ENCODE measurements around the gene RPS21.

Gene RPS21

DNA sequence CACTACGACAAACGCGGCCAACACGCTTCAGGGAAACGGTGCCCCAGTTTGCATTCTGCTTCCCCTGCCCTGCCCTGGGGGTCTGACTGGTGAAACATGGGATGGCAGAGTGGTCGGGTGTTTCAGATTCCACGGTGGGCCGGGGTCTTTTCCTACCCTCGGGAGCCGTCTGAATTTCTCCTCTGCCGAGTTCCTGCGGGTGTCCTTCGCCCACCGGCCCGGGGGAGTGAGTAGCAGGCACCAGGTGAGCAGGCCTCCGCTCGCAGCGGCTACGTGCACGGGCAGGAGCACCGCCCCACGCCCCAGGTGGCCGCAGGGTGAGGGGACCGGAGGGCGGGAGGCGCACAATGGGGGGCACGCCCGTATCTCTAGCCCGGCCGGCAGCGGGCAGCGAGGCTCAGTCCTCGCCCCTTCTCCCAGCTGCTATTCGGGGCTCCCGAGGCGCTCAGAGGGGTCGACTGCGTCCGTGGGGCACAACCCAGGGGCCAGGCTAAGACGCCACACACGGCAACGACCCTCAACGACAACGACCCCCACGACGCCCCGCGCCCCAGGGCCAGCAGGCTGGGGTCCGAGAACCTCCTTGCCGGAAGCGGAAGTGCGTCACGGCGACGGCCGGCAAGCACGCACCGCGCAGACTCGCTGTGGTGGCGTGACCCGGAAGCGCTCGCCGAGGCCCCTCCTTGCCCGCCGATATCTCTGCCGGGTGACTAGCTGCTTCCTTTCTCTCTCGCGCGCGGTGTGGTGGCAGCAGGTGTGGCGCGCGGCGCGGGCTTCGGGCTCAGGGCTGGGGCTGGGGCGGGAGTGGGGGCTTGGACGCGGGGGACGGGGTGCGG is at the start of gene RPS21:
Gene RPS21, plus strand, starts transcription at position 721 of the 836 bp plus-strand sequence. CDS start 236 bp downstream, outside the sequence.
- DNase-seq (ENCODE audit: extremely low spot score, insufficient read length, low read depth) (peak; percentile 94), FAIRE-seq (peak; percentile 84)

DNA sequence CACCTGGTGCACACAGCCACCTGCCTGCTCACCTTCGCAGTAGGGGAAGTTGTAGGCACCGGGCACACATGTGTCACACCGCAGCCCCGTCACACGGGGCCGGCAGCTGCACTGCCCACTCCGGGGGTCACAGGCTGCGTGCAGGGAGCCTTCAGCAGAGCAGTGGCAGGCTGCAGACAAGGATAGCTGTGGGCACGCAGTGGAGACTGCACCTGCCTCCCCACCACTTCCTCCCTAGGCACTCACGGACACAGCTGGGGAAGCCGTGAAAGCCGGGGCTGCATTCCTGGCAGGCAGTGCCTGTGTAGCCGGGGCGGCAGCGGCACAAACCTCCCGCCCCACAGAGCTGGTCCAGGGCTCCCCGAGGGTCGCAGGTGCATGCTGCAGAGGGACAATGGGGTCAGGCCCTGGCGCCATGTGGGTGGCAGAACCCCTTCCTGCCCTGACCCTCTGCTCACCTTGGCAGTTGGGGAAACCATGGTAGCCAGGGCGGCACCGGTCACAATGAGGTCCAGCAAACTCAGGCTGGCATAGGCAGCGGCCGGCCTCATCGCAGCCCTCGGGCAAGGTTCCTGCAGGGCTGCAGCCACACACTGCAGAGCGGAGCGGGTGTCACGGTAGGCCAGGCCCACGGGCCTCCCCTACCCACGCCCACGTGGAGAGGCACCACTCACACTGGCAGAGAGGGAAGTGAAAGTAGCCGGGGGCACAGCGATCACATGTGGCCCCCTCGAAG is 49.2 kb upstream of the RPS21 start:
- DNase-seq (ENCODE audit: extremely low spot score, insufficient read length, low read depth) (no peak), FAIRE-seq (no peak)

DNA sequence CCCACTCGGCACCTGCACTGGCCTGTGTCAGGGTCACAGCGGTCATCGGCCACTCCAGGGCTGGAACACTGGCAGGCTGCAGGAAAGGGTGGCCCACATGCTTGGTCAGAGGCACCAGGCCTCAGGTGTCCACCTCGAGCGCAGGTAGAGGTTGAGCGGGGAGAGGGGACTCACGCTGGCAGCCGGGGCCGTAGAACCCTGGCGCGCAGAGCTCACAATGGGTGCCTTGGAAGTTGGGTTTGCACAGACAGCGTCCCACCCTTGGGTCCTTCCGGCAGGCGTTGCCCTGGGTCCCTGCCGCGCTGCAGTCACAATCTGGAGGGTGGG is 48.6 kb upstream of the RPS21 start:
- FAIRE-seq, result no peak

DNA sequence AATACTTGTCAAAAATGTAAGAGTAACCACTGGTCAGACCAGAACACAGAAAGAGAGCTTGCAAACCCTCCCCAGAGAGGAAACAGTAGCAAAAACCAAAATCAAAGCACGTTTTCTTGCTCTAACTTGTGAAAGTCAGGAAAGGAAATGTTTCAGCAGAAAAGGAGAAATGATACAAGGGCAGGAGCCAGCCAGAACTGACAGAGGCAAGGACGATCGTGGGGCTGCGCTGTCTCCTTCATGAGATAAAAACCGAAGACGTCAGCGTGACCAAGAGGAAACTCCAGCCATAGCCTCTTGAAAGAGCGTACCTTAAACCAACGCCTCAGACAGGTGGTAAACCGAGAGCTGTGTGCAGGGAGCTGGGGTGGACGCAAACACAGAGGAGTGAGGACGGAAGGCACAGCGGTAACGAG is 47.2 kb upstream of the RPS21 start:
- DNase-seq (ENCODE audit: extremely low spot score, insufficient read length, low read depth), result peak; percentile 35
- peak; percentile 96 for FAIRE-seq

More for the DNA sequence above, 48.6 kb upstream of the RPS21 start:
- DNase-seq (ENCODE audit: extremely low spot score, insufficient read length, low read depth), result no peak

DNA sequence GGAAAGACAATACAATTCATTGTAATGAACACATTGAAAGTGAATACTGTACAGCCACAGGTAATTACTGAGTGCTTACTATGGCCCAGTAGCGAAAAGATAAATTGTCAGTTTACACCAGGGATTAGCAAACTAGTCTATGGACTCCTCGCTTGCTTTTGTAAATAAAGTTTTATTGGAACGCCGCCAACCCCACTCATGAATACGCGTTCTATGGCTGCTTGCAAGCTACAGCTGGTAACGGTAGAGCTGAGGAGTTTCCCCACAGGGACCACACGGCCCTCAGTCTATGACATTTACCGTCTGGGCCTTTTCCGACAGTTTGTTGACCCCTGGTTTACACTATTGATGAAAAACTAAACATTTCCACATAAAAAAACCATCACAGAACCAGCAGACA is 44.0 kb upstream of the RPS21 start:
- FAIRE-seq, result no peak
- no peak for DNase-seq (ENCODE audit: extremely low spot score, insufficient read length, low read depth)

DNA sequence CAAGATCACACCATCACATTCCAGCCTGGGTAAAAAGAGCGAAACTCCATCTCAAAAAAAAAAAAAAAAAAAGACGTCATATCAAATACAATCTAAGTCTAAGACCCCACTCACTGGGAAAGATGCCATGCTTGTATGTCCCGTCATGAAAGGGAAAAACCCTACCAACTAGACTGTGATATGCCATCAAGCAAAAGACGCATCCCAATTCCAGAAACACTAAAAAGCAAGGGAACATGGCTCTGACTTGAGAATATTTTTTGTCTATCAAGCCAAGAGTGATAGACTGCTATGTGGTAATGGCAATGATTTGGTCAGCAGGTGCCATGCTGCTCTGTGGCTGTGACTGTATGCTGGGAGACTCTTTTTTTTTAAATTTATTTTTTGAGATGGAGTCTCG is 42.8 kb upstream of the RPS21 start:
- DNase-seq (ENCODE audit: extremely low spot score, insufficient read length, low read depth), result no peak

DNA sequence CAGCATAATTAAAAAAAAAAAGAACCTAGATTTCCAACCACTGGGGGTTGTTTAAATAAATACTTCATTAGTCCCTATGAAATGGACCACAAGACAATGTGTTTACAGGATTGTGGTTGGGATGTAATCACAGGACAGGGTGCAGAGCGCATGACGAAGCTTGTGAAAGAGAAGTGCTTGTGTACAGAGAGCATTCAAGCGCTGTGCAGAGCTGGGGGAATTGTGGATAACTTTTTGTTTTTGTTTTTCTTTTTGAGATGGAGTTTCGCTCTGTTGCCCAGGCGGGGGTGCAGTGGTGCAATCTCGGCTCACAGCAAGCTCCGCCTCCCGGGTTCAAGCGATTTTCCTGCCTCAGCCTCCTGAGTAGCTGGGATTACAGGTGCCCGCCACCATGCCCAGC is 42.1 kb upstream of the RPS21 start:
- no peak for DNase-seq (ENCODE audit: extremely low spot score, insufficient read length, low read depth)
- FAIRE-seq, result no peak

More for the DNA sequence above, 42.8 kb upstream of the RPS21 start:
- no peak for FAIRE-seq

DNA sequence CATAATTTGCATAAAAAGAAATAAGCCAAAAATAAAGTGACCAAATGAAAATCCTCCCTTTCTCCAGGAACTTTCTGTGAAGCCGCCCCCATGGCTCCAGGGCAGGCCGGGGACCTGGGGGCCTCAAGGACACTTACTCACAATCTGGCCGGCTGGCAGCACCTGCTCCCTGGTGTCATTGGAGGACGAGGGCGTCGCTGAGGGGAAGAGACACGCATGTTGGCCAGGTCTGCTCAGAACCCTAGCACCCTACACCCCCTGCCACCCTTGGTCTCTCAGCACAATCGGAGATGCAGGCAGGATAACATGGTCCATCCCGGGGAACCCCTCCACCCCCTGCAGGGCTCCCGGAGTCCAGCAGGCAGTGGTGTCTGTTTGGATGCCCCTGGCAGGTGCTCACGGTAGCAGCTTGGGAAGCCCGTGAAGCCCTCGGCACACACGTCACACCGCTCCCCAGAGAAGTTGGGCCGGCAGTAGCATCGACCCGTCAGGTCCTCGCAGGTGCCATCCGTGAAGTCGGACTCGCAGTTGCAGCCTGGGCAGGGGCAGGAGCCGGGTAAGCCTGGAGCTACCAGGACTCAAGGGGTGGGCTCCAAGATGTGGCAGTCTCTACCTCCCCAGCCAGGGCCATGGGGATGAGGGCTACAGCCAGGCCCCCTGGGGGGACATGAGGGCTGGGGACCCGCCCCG is 41.1 kb upstream of the RPS21 start:
- no peak for FAIRE-seq
- DNase-seq (ENCODE audit: extremely low spot score, insufficient read length, low read depth), result no peak

DNA sequence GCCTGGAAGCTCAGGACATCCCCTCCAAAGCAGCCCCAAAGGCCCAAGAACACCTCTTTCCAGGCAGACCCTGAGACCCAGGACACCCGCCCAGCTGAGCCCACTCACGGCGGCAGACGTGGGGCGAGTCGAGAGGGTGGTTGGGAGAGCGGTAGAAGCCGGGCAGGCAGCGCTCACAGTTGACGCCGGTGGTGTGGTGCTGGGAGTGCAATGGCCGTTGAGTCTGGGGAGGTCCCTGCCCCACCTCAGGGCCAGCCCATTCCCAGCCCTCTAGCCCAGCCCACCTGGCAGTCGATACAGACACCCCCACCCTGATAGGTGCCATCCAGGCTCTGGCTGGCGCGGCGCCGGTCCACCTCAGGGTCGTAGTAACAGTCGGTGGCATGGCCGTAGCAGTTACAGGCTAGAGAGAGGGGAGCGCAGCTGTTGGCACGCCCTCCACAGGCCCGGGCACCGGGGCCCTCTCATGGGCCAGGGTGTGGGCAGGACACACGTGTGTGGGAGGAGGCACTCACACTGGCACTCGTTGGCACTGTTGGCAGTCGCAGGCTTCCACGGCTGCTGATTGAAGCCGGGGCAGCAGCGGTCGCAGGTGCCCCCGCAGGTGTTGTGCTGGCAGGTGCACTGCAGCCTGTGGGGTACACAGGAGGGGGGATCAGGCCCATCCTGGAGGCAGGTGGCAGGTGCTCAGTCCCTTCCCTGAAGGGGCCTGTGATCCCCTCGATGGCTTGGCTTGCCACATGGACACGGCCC is 40.3 kb upstream of the RPS21 start:
- FAIRE-seq (no peak), DNase-seq (ENCODE audit: extremely low spot score, insufficient read length, low read depth) (no peak)

DNA sequence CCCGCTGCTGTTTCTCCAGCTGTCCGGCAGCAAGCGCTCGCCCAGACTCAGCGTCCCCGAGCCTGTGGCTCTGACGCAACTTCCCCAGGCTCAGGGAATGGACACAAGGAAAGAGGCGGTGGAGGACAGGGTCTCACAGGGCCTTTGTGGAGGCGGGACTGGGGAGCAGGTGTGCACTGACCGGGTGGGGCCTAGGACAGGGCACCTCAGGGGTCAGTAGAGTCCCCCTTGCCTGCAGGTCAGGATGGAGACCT is 39.8 kb upstream of the RPS21 start:
- FAIRE-seq (no peak), DNase-seq (ENCODE audit: extremely low spot score, insufficient read length, low read depth) (no peak)

DNA sequence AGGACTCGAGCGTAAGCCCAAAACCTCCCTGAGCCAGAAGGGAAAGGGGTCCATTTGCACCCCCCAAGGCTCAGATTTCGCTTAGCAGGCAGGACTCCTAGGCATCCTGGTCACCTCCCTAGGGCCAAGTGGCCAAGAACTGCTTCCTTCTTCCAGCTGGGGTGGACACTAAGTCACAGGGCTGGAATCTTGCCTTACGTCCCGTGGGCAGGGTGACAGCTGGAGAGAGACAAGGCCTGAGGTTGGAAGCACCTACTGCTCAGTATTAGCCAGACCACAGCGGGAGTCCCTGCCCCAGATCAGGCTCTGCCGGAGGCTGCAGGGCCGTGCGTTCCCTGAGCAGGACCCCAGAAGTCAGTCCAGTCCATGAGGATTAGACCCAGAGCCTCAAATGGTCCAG is 39.5 kb upstream of the RPS21 start:
- no peak for DNase-seq (ENCODE audit: extremely low spot score, insufficient read length, low read depth)
- FAIRE-seq, result no peak

DNA sequence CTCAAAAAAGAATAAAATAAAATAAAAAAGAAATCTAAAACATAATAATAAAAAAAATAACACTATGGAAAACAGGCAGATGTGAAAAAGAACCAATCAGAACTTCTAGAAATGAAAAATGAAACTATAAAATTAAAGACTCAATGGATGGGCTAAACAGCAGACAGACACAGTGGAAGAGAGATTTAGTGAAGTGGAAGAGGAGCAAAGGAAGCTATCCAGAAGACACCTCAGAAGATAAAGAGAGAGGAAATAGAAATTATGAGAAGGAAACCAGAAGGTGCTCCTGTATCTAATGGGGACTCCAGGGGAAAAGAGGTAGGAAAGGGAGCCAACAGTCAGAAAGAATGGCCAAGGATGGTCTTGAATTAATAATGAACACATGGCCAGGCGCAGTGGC is 38.3 kb upstream of the RPS21 start:
- FAIRE-seq (no peak), DNase-seq (ENCODE audit: extremely low spot score, insufficient read length, low read depth) (no peak)

DNA sequence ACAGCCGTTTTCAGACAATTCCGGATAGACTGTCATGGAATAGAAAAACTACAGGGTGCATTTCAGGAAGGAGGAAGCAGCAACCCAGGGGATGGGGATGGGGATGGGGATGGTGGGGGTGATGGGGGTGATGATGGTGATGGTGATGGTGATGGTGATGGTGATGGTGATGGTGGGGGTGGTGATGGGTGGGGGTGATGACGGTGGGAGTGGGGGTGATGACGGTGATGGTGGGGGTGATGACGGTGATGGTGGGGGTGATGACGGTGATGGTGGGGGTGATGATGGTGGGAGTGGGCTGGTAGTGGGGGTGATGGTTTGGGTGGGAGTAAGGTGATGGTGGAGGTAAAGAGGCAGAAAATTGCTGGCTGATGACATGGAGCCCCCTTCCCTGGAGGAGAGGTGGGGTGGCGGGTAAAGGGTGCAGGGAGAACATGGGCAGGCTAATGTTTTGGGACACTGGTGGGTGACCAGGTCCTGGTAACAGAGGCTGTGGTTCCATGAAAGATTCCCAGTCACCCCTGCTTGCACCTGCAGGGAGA is 37.3 kb upstream of the RPS21 start:
- FAIRE-seq (no peak), DNase-seq (ENCODE audit: extremely low spot score, insufficient read length, low read depth) (no peak)

DNA sequence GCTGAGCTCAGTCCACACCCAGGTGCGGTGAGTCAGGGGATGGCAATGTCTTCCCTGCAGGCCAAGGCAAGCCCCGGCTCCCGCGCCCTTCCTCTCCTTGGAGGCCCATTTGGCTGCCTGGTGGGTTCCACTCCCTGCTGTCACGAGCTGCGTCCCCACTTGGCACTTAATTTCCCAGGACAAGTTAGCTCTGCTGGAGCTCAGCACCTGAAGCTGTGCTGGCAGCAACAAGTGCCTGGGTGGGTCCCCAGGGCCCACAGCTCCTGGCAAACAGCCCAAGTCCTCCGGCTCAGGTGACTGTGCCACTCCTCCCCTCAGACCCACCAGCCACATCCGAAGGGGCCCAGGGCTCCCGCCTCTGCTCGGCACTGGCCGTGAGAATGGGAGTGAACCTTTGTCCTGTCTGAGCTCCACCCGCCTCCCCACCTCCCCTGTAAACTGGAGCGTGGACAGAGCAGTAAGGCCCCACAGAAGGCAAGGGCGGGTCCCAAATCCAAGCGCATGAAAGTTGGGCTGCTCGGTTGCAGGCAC is 36.7 kb upstream of the RPS21 start:
- DNase-seq (ENCODE audit: extremely low spot score, insufficient read length, low read depth) (no peak), FAIRE-seq (no peak)

DNA sequence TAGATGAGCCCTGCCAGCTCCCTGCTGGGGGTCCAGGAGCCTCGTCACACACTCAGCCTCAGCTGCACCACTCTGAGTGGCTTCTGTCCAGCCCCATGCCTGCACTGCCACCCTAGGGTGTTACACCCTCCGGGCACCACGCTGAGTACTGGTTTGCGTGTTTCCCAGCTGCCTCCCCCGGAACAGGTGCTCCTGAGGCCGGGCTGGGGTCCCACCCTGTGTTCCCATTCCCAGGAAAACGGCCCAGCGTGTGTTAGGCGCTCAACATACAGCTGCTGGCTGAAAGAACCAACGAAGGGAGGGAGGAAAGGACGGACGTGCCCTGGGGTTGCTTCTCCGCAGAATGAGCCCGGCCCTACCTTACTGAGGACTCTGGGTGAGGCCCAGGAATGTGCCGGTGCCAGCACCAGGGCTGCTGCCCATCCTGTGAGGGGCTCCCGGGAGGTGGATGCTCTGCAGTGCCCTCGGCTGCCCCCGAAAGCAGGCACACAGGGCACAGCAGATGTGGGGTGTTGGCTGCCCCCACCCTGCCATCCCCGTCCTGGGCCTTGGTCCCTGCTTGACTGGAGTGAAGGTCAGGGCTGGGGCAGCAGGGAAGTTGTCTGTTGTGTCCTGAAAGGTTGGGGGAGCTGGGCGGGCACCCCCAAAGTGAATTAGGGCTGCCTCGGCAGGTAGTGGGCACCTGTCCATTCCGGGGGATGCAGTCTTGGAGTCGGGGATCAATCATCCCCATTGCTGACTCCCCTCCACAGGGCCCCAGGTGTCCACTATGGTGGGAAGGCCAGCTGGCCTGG is 36.1 kb upstream of the RPS21 start:
- FAIRE-seq (no peak), DNase-seq (ENCODE audit: extremely low spot score, insufficient read length, low read depth) (no peak)

DNA sequence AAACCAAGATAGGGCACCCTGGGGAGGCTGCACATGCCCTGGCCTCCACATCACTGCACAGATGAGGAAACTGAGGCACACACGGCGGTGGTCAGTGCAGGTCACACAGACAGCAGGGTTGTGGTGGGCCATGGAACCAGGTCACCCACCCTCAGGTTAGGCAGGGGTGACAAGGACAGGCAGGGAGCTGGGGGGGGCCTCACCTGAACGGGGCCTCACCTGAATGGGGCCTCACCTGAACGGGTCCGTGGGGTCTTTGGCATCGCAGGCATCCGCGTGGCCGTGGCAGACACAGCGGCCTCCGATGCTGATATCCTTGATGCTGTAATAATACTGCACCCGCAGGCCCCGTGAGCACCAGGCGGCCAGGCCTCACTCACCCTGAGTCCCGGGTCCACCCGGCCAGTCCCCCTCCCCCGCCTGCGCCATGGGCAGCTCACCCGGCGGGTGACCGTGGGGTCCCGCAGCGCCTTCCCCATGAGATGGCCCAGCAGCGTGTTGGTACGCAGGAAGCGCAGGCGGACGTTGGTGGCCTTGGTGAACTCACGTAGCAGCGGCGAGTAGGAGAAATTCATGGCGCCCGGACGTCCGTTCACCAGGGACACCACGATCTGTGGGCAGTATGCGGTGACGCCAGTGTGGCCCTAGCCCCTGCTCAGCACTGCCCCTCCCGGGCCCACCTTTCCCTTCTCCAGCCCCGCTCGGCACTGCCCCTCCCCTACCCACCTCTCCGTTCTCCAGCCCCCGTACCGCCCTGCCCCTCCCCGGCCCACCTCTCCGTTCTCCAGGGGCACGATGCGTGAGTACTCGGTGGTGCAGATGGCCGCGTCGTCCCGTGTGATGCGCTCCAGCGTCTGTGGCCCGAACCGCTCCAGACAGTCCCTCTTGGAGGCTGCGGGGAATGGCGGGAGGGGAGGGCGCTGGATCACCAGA is 35.2 kb upstream of the RPS21 start:
- no peak for FAIRE-seq
- no peak for DNase-seq (ENCODE audit: extremely low spot score, insufficient read length, low read depth)

DNA sequence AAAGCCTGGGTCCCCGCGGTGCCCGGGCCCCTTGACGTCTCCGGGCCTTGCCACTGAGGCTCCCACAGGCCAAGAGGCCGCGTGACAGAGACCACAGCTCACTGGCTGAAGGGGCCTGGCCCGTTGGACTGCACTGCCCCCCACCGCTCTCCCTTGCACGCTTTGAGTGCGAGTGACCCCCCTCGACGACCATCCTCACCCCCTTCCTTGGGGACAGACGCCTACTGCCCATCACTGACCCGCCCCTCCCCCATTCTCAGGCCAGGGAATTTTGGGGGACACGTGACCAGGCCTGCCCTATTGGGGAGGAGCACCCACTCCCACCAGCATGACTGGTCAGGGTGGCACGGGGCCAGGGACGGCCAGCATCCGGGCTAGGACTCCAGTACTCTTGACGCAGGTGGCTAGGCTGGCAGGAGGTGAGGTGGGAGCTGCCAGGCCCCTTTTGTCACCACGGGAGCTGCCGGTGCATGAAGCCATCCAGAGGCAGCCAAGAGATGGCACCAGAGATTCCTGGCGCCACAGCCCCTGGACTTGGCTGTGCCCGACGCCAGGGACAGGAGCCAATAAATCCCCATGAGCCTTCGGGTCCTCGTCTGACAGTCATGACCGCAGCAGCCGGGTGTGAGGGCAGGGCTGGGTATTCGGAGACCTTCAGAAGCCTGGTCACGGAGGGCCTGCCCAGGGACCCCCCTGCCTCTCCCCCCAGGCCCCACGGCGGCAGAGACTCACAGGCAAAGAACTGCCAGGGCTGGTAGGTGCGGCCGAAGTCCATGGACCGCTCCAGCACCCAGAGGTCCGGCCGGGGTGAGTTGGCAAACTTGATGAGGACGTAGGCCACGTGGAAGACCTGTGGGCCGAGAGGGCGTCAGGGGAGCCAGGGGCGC is 34.3 kb upstream of the RPS21 start:
- FAIRE-seq, result no peak
- no peak for DNase-seq (ENCODE audit: extremely low spot score, insufficient read length, low read depth)

Measured in GM18507 (cell line).